Measurements from ENCODE around the gene ISG15. TPM values are rescaled to one million over a fixed set of nuclear protein-coding genes. Genes with fewer than 3 reads are reported as not detected.

ISG15 gene
- total and polyA plus RNA-seq, 9 of the 15 experiments (the other 6 are each of a cell fraction or from before 2014, with no cell fraction given) = 0.40 to 58.3 (median 12.2) TPM

DNA sequence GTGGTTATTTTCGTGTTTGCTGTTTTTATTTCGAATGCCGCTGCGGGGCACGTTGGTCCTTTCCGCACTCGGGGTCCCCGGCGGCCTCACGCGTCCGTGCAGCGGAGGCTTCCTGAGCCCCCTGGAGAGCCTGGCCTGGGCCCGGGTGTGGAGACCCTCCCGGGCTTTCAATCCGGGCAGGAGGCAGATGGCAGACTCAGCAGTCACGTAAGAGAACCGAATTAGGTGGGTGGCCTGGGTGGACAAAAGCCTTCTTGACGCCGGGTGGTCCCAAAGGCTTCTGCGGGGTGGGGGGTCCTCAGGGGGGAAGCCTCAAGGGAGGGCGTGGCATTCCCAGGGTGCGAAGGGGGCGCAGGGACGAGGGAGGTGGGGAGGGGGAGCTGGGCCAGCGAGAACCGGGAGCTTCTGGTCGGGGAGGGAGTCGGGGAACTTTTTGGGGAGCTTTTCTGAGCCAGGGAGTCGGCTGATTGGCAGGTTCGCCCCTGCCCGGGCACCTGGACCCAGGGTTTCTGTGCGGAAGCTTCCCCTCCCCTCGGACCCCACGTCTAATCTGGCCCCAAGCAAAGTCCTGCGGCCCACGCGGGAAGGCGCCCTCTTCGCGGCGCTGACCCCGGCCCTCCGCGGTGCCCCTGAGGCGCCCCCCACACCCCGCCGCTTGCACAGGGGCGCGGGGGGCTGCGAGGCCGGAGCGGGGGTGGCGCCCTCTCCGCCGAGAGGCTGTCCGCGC is 12.1 kb upstream of the ISG15 start (continued):
- TF ChIP-seq, protein P1, sequence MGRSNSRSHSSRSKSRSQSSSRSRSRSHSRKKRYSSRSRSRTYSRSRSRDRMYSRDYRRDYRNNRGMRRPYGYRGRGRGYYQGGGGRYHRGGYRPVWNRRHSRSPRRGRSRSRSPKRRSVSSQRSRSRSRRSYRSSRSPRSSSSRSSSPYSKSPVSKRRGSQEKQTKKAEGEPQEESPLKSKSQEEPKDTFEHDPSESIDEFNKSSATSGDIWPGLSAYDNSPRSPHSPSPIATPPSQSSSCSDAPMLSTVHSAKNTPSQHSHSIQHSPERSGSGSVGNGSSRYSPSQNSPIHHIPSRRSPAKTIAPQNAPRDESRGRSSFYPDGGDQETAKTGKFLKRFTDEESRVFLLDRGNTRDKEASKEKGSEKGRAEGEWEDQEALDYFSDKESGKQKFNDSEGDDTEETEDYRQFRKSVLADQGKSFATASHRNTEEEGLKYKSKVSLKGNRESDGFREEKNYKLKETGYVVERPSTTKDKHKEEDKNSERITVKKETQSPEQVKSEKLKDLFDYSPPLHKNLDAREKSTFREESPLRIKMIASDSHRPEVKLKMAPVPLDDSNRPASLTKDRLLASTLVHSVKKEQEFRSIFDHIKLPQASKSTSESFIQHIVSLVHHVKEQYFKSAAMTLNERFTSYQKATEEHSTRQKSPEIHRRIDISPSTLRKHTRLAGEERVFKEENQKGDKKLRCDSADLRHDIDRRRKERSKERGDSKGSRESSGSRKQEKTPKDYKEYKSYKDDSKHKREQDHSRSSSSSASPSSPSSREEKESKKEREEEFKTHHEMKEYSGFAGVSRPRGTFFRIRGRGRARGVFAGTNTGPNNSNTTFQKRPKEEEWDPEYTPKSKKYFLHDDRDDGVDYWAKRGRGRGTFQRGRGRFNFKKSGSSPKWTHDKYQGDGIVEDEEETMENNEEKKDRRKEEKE (IDR thresholded peaks at IDR 0.05; ENCODE audit: borderline replicate concordance in 1 of 2, control insufficient read depth in 1 of 2, low read depth in 2 of 2, low read length in 1 of 2) = 0 out of 4 replicates have a peak, but pooled peaks of 1 of the 2 experiments have one; percentile 10
- no peak for TF ChIP-seq RAD51 (IDR thresholded peaks at IDR 0.05; ENCODE audit: borderline replicate concordance, low read depth)
- TF ChIP-seq, protein P2, sequence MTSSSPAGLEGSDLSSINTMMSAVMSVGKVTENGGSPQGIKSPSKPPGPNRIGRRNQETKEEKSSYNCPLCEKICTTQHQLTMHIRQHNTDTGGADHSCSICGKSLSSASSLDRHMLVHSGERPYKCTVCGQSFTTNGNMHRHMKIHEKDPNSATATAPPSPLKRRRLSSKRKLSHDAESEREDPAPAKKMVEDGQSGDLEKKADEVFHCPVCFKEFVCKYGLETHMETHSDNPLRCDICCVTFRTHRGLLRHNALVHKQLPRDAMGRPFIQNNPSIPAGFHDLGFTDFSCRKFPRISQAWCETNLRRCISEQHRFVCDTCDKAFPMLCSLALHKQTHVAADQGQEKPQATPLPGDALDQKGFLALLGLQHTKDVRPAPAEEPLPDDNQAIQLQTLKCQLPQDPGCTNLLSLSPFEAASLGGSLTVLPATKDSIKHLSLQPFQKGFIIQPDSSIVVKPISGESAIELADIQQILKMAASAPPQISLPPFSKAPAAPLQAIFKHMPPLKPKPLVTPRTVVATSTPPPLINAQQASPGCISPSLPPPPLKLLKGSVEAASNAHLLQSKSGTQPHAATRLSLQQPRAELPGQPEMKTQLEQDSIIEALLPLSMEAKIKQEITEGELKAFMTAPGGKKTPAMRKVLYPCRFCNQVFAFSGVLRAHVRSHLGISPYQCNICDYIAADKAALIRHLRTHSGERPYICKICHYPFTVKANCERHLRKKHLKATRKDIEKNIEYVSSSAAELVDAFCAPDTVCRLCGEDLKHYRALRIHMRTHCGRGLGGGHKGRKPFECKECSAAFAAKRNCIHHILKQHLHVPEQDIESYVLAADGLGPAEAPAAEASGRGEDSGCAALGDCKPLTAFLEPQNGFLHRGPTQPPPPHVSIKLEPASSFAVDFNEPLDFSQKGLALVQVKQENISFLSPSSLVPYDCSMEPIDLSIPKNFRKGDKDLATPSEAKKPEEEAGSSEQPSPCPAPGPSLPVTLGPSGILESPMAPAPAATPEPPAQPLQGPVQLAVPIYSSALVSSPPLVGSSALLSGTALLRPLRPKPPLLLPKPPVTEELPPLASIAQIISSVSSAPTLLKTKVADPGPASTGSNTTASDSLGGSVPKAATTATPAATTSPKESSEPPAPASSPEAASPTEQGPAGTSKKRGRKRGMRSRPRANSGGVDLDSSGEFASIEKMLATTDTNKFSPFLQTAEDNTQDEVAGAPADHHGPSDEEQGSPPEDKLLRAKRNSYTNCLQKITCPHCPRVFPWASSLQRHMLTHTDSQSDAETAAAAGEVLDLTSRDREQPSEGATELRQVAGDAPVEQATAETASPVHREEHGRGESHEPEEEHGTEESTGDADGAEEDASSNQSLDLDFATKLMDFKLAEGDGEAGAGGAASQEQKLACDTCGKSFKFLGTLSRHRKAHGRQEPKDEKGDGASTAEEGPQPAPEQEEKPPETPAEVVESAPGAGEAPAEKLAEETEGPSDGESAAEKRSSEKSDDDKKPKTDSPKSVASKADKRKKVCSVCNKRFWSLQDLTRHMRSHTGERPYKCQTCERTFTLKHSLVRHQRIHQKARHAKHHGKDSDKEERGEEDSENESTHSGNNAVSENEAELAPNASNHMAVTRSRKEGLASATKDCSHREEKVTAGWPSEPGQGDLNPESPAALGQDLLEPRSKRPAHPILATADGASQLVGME (CRISPR knock-in tag; IDR thresholded peaks at IDR 0.05) = 0 out of 2 replicates have a peak, but pooled peaks have one; percentile 51
- TF ChIP-seq, protein P3, sequence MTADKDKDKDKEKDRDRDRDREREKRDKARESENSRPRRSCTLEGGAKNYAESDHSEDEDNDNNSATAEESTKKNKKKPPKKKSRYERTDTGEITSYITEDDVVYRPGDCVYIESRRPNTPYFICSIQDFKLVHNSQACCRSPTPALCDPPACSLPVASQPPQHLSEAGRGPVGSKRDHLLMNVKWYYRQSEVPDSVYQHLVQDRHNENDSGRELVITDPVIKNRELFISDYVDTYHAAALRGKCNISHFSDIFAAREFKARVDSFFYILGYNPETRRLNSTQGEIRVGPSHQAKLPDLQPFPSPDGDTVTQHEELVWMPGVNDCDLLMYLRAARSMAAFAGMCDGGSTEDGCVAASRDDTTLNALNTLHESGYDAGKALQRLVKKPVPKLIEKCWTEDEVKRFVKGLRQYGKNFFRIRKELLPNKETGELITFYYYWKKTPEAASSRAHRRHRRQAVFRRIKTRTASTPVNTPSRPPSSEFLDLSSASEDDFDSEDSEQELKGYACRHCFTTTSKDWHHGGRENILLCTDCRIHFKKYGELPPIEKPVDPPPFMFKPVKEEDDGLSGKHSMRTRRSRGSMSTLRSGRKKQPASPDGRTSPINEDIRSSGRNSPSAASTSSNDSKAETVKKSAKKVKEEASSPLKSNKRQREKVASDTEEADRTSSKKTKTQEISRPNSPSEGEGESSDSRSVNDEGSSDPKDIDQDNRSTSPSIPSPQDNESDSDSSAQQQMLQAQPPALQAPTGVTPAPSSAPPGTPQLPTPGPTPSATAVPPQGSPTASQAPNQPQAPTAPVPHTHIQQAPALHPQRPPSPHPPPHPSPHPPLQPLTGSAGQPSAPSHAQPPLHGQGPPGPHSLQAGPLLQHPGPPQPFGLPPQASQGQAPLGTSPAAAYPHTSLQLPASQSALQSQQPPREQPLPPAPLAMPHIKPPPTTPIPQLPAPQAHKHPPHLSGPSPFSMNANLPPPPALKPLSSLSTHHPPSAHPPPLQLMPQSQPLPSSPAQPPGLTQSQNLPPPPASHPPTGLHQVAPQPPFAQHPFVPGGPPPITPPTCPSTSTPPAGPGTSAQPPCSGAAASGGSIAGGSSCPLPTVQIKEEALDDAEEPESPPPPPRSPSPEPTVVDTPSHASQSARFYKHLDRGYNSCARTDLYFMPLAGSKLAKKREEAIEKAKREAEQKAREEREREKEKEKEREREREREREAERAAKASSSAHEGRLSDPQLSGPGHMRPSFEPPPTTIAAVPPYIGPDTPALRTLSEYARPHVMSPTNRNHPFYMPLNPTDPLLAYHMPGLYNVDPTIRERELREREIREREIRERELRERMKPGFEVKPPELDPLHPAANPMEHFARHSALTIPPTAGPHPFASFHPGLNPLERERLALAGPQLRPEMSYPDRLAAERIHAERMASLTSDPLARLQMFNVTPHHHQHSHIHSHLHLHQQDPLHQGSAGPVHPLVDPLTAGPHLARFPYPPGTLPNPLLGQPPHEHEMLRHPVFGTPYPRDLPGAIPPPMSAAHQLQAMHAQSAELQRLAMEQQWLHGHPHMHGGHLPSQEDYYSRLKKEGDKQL (CRISPR knock-in tag; IDR thresholded peaks at IDR 0.05; ENCODE audit: borderline replicate concordance) = peak; percentile 15; the same call in 1 of the 2 replicates
- TF ChIP-seq, protein P4, sequence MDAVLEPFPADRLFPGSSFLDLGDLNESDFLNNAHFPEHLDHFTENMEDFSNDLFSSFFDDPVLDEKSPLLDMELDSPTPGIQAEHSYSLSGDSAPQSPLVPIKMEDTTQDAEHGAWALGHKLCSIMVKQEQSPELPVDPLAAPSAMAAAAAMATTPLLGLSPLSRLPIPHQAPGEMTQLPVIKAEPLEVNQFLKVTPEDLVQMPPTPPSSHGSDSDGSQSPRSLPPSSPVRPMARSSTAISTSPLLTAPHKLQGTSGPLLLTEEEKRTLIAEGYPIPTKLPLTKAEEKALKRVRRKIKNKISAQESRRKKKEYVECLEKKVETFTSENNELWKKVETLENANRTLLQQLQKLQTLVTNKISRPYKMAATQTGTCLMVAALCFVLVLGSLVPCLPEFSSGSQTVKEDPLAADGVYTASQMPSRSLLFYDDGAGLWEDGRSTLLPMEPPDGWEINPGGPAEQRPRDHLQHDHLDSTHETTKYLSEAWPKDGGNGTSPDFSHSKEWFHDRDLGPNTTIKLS (IDR thresholded peaks at IDR 0.05; ENCODE audit: borderline replicate concordance, low read depth) = peak; percentile 12; the same call in 1 of the 2 replicates
- TF ChIP-seq KAT7 (CRISPR knock-in tag; IDR thresholded peaks at IDR 0.05; ENCODE audit: borderline replicate concordance) = 0 out of 2 replicates have a peak, but pooled peaks have one; percentile 84
- no peak; the same call in 1 of the 2 replicates for TF ChIP-seq NR1H2 (CRISPR knock-in tag; IDR thresholded peaks at IDR 0.05)
- TF ChIP-seq ZBTB17 (CRISPR knock-in tag; IDR thresholded peaks at IDR 0.05) = peak; percentile 65; the same call in 1 of the 2 replicates
